HL-60 (cell line): ENCODE results near the gene ZNF695.

Experiments used
- GABPA ChIP-seq: IDR thresholded peaks from 2 replicates; pipeline ENCODE4 v1.6.1; 2012; ENCODE audit warnings: low read depth
- POLR2AphosphoS5 ChIP-seq: IDR thresholded peaks from 2 replicates; pipeline ENCODE4 v1.6.1; 2012; ENCODE audit warnings: low read depth
- TF ChIP-seq, protein P1 (sequence below): IDR thresholded peaks from one replicate; pipeline ENCODE4 v1.5.1; 2011; ENCODE audit warnings: low read length, control low read depth, inconsistent platforms; ENCODE audit not compliant: insufficient read depth
- TF ChIP-seq, protein P2 (sequence below): IDR thresholded peaks from 2 replicates; pipeline ENCODE4 v1.6.1; 2012; ENCODE audit warnings: low read depth; ENCODE audit not compliant: insufficient replicate concordance

DNA sequence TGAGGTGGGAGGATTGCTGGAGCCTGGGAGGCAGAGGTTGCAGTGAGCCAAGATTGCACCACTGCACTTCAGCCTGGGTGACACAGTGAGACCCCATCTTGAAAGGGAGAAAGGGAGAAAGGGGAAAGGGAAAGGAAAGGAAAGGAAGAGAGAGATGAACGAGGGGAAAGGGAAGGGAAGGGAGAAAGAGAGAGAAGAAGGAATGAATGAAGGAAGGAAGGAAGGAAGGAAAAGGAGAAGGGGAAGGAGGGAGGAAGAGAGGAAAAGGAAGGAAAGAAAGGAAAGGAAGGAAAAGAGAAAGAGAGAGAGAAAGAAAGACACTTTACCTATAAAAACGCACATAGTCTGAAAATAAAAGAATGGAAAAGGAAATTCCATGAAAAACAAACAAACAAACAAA is 18.0 kb downstream of the ZNF695 start:
- TF ChIP-seq, protein P1, sequence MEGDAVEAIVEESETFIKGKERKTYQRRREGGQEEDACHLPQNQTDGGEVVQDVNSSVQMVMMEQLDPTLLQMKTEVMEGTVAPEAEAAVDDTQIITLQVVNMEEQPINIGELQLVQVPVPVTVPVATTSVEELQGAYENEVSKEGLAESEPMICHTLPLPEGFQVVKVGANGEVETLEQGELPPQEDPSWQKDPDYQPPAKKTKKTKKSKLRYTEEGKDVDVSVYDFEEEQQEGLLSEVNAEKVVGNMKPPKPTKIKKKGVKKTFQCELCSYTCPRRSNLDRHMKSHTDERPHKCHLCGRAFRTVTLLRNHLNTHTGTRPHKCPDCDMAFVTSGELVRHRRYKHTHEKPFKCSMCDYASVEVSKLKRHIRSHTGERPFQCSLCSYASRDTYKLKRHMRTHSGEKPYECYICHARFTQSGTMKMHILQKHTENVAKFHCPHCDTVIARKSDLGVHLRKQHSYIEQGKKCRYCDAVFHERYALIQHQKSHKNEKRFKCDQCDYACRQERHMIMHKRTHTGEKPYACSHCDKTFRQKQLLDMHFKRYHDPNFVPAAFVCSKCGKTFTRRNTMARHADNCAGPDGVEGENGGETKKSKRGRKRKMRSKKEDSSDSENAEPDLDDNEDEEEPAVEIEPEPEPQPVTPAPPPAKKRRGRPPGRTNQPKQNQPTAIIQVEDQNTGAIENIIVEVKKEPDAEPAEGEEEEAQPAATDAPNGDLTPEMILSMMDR = no peak
- TF ChIP-seq POLR2AphosphoS5 (no peak), GABPA (no peak)
- TF ChIP-seq, protein P2, sequence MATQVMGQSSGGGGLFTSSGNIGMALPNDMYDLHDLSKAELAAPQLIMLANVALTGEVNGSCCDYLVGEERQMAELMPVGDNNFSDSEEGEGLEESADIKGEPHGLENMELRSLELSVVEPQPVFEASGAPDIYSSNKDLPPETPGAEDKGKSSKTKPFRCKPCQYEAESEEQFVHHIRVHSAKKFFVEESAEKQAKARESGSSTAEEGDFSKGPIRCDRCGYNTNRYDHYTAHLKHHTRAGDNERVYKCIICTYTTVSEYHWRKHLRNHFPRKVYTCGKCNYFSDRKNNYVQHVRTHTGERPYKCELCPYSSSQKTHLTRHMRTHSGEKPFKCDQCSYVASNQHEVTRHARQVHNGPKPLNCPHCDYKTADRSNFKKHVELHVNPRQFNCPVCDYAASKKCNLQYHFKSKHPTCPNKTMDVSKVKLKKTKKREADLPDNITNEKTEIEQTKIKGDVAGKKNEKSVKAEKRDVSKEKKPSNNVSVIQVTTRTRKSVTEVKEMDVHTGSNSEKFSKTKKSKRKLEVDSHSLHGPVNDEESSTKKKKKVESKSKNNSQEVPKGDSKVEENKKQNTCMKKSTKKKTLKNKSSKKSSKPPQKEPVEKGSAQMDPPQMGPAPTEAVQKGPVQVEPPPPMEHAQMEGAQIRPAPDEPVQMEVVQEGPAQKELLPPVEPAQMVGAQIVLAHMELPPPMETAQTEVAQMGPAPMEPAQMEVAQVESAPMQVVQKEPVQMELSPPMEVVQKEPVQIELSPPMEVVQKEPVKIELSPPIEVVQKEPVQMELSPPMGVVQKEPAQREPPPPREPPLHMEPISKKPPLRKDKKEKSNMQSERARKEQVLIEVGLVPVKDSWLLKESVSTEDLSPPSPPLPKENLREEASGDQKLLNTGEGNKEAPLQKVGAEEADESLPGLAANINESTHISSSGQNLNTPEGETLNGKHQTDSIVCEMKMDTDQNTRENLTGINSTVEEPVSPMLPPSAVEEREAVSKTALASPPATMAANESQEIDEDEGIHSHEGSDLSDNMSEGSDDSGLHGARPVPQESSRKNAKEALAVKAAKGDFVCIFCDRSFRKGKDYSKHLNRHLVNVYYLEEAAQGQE = no peak
